Adrenal gland (tissue), 5 donors: ENCODE results near the gene ARHGEF4.

Experiments
- POLR2A ChIP-seq, 2 donors: fragments of 450-650 bp; IDR thresholded peaks; one replicate each; pipeline ENCODE4 v1.6.1; 2017; ENCODE audit warnings: antibody characterized with exemption in 2 of 2, mild to moderate bottlenecking in 2 of 2, moderate library complexity in 1 of 2
- TF ChIP-seq, protein P1 (sequence below), 6 experiments: fragments of 450-650 bp in 4 of 6; fragments of 200-600 bp in 2 of 6; sonication (generic) in 1 of 6; IDR thresholded peaks; 1 replicate in 5 of 6; 2 replicates in 1 of 6; pipeline versions ENCODE4 v1.5.1 to v1.8.0; 2016 to 2021; ENCODE audit warnings: antibody characterized with exemption in 6 of 6, mild to moderate bottlenecking in 2 of 6, moderate library complexity in 1 of 6
- donor health status: DM: no; HTN: no; CAD: no.

DNA sequence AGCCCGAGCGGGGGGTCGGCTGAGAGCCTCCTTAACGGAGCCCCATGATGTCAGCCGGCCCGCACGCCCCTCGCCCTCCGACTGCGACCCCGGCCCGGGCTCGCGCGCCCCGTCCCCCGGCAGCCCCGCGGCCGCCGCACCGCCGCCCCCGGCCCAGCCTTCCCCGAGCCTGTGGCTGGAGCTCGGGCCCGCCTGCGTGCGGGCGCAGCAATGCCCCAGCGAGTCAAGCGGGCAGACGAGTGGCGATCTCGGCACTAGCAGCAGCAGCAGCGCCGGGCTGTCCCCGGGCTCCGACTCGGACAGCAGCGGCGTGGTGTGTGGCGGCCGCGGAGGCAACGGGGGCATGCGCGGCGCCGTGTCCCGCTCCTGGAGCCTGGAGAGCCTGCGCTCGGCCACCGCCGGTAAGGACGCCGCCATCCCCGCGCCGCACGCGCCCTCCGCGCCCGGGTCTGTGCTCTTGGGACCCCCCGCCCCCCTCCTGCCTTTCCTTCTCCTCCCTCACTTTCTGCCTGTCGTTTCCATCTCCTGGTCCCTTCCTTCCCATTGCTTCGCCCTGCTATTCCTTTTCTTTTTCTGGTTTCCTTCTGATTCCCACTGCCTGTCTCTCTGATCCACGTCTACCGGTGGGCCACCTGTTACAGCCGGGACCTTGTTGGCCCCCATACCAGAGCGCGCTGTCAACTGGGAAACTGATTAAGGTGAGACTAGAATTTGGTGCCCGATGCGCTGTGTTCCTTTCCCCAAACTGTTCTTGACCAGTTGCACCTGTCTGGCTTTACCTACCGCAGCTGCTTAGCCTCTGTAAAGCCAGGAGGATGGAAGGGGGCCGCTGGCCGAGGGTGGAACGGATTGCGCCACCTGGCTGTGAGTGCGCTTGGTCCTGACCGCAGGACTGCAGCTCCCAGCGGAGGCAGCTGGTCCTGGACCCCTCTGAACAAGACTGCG lies 127.4 kb downstream of the ARHGEF4 start:
- TF ChIP-seq, protein P1, sequence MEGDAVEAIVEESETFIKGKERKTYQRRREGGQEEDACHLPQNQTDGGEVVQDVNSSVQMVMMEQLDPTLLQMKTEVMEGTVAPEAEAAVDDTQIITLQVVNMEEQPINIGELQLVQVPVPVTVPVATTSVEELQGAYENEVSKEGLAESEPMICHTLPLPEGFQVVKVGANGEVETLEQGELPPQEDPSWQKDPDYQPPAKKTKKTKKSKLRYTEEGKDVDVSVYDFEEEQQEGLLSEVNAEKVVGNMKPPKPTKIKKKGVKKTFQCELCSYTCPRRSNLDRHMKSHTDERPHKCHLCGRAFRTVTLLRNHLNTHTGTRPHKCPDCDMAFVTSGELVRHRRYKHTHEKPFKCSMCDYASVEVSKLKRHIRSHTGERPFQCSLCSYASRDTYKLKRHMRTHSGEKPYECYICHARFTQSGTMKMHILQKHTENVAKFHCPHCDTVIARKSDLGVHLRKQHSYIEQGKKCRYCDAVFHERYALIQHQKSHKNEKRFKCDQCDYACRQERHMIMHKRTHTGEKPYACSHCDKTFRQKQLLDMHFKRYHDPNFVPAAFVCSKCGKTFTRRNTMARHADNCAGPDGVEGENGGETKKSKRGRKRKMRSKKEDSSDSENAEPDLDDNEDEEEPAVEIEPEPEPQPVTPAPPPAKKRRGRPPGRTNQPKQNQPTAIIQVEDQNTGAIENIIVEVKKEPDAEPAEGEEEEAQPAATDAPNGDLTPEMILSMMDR (IDR thresholded peaks at IDR 0.05) = peak in 1 of 6 experiments; percentile 3
- TF ChIP-seq POLR2A (IDR thresholded peaks at IDR 0.05) = no peak
